Lower leg skin (tissue), 4 donors: Measurements from ENCODE around the gene FGF21. TPM values are rescaled to one million over a fixed set of nuclear protein-coding genes. Genes with fewer than 3 reads are reported as not detected.

Experiments used
- DNase-seq, 2 donors: peaks; one replicate each; pipeline ENCODE4 v3.0.0-alpha.2; 2019; ENCODE audit warnings: low spot score in 2 of 2
- H3K4me3 ChIP-seq: fragments of 200-600 bp; sonication (generic); 2 replicates; pipeline ENCODE4 v1.5.1; 2017; ENCODE audit warnings: mild to moderate bottlenecking, low read depth; ENCODE audit not compliant: poor library complexity, severe bottlenecking
- POLR2A ChIP-seq, 2 donors: fragments of 450-650 bp; IDR thresholded peaks; one replicate each; pipeline ENCODE4 v1.6.1; 2016 to 2017; ENCODE audit warnings: antibody characterized with exemption in 2 of 2, mild to moderate bottlenecking in 1 of 2, moderate library complexity in 1 of 2
- WGBS, 2 donors: methylation state at CpG; one replicate each; pipeline ENCODE4 v1.1.5; 2018; 5-methylcytosine and 5-hydroxymethylcytosine counted together
- intact Hi-C: fragments of 100-400 bp; cut with DNase I; formaldehyde crosslinking; loops from one replicate; pipeline ENCODE4 v1.15.0; 2023; ENCODE audit warnings: low total_unique reads
- total RNA-seq, 4 donors: library from RNA; depleted of rRNA; stranded (reverse); fragments of >200 nt; gene quantifications; one replicate each; pipeline ENCODE4 v1.1.0, GENCODE V29; 2016
- TF ChIP-seq, protein P1 (sequence below), 3 donors: fragments of 450-650 bp; IDR thresholded peaks; one replicate each; pipeline ENCODE4 v1.5.1; 2016; ENCODE audit warnings: antibody characterized with exemption in 3 of 3, mild to moderate bottlenecking in 3 of 3, moderate library complexity in 2 of 3

Gene FGF21
- total RNA-seq, 4 donors from 2014 or later = not detected

DNA sequence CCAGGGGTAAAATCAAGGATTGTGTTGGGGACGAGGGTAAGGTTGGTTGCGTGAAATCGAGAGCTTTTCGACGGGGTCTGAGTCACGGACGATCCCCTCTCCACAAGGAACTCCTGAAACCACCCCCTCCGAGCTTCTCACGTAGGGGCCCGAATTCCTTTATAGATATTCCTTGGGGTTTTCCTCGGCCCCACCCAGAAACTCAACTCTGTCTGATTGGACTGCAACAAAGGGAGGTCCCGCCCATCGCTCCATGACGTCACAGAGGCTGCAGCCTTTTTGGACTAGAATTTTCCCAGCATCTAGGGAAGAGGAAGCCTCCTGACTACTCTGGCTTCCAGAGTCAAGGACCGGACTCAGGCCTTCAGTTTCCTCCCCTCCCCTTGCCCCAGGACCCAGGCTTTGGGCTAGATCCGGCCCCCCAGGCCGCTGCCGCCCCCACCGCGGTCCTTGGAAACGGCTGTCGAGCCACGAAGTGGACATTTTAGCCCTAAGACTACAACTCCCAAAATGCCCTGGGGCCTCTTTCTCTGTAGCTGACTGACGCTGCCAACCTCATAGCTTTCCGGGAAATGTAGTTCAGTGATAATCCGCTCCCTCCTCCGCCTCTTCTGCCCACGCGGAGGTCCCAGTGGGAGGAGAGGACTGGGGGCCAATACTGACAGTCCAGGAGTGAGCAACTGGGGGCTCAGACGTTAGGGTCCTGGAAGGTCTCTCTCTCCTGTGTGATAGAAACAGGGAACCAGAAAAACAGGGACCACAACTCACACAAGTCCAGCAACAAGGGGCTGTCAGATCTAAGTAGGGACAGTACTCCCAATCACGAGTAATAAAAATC lies 8.4 kb upstream of the FGF21 start, which contains the start of gene IZUMO1:
TSS of gene IZUMO1 (minus strand) at position 172 of the 838 bp plus-strand sequence. CDS start 1,050 bp downstream, outside the sequence.
- peak in 1 of 2 donors; percentile 91 for DNase-seq
- 26 to 36% methylated on average over 31 of the region's 31 CpGs for WGBS, 2 donors
- H3K4me3 ChIP-seq = no peak within 1 kb of the TSS

DNA sequence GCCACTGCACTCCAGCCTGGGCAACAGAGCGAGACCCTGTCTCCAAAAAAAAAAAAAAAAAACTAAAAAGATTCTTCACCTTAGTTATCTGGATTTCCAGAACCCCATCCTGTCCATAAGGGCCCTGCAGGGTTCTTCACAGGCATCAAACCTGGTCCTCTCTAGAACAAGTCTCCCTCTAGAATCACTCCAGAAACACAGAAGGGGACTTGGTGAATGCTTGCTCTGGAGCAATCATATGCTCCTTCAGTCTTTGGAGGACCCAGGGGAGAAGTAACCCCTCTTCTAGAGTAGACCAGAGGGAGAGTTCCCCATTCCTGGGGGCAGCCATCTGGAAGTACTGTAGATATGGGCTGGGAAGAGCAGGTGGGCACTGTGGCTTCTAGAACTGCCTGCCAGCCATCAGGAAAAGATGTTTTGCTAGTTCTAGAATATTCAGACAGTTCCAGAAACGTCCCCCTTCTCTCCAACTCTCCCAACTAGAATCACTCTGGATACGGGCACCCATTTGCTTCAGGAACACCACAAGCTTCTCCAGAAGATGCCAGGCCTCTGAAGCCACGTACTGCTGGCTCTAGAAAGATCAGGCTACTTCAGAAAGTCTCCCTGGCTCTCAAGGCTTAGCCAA lies 5.6 kb upstream of the FGF21 start:
- H3K4me3 ChIP-seq = no peak overlapping the region
- TF ChIP-seq, protein P1, sequence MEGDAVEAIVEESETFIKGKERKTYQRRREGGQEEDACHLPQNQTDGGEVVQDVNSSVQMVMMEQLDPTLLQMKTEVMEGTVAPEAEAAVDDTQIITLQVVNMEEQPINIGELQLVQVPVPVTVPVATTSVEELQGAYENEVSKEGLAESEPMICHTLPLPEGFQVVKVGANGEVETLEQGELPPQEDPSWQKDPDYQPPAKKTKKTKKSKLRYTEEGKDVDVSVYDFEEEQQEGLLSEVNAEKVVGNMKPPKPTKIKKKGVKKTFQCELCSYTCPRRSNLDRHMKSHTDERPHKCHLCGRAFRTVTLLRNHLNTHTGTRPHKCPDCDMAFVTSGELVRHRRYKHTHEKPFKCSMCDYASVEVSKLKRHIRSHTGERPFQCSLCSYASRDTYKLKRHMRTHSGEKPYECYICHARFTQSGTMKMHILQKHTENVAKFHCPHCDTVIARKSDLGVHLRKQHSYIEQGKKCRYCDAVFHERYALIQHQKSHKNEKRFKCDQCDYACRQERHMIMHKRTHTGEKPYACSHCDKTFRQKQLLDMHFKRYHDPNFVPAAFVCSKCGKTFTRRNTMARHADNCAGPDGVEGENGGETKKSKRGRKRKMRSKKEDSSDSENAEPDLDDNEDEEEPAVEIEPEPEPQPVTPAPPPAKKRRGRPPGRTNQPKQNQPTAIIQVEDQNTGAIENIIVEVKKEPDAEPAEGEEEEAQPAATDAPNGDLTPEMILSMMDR (IDR thresholded peaks at IDR 0.05) = no peak
- no peak for TF ChIP-seq POLR2A (IDR thresholded peaks at IDR 0.05)

More for the DNA sequence above, 8.4 kb upstream of the FGF21 start, which contains the start of gene IZUMO1:
- intact Hi-C loops = no loop called here
- TF ChIP-seq, protein P1 (IDR thresholded peaks at IDR 0.05) = no peak
- TF ChIP-seq POLR2A (IDR thresholded peaks at IDR 0.05) = no peak

DNA sequence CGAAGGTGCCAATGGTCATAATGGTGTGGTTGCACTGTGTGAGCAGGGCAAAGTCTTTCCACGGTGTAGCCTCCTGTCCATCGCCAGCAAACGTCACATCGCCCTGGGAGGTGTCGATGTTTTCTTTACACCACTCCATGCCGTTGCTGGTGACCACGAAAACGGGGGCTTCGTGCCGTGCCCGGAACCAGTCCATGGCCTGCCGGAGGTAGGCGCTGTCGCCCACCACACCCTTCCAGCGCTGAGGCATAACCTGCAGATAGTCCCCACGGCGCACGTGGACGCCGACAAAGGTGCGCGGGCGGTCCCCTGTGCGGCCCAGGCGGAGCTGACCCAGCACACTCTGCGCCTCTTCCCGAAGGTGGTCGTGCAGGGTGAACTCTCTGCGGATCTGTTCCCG lies 5.0 kb upstream of the FGF21 start:
- intact Hi-C loops = no loop called here
- no peak for TF ChIP-seq POLR2A (IDR thresholded peaks at IDR 0.05)
- TF ChIP-seq, protein P1 (IDR thresholded peaks at IDR 0.05) = no peak
- no peak for DNase-seq
- 94 to 95% methylated on average over 31 of the region's 31 CpGs for WGBS, 2 donors
- H3K4me3 ChIP-seq = no peak overlapping the region

More for the DNA sequence above, 5.6 kb upstream of the FGF21 start:
- WGBS, 2 donors = 73 to 81% methylated on average over 4 of the region's 4 CpGs
- DNase-seq = no peak
- intact Hi-C loops = no loop called here

DNA sequence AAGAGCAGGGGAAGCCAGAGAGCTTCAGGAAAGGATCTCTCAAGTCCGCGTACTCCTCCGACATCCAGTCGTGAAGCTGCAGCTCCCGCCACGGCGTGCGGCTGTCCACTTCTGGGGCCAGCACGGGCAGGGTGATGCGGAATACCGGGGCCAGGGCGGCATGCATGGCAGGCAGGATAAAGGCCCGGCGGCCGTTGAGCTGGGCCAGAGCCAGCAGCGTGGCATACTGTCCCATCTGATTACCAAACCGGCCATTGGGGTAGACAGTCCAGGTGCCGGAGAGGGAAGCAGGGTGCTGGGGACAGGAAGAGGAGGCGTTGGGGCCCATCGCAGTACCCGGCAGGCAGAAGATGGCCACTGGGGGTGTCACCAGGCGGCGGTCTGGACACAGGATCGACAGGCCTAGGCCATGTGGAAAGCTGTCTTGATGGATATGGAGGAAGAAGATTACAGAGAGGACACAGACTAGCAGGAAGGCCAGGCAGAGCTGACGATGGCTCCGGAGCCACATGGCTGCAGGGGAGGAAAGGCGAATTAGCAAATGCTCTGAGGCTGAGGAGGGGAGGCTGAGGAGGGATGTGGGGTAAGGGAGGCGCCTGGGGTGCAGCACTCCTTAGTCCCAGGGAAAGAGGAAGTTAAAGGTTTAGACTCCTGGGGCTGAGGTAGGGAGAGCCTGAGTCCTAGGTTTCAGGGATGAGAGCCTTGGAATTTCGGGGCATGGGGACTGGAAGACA lies 4.4 kb upstream of the FGF21 start:
- intact Hi-C loops = no loop called here
- 91 to 93% methylated on average over 29 of the region's 29 CpGs for WGBS, 2 donors
- no peak for TF ChIP-seq POLR2A (IDR thresholded peaks at IDR 0.05)
- TF ChIP-seq, protein P1 (IDR thresholded peaks at IDR 0.05) = no peak
- no peak for DNase-seq
- no peak overlapping the region for H3K4me3 ChIP-seq

DNA sequence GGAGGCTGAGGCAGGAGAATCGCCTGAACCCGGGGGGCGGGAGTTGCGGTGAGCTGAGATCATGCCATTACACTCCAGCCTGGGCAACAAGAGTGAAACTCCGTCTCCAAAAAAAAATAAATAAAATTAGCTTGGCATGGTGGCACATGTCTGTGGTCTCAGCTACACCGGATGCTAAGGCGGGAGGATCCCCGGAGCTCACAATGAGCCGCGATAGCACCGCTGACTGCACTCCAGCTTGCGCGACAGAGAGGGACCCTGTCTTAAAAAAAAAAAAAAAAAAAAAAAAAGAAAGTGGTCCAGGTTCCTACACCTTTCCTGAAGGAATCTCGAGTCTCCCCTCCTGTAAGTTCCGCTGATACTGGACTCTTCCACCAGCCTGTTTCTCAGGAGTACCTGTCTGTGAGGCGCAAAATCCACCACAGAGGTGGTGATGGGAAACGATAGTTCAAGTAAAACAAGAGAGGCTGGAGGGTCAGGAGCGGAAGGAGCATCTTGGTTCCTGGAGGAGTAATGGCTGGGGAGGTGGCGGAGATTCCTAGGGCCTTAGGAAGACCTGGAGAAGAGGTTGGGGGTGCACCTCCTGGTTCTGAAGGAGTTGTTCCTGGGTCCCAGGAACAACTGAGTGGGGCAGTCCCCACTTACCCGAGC lies 3.4 kb upstream of the FGF21 start:
- no peak for DNase-seq
- WGBS, 2 donors = 13 to 15% methylated on average over 20 of the region's 20 CpGs
- intact Hi-C loops = no loop called here
- H3K4me3 ChIP-seq = peak overlapping the region; percentile 11
- TF ChIP-seq POLR2A (IDR thresholded peaks at IDR 0.05) = no peak
- TF ChIP-seq, protein P1 (IDR thresholded peaks at IDR 0.05) = no peak
